Hematopoietic multipotent progenitor cell treated with erythropoietin and hydrocortisone succinate and interleukin-3 and kit ligand, for 17 days (in vitro differentiated cells): ENCODE measurements around the gene PADI3.
"Not testable (repeated sequence)": the region's sequence is repeated elsewhere in the genome, so short reads cannot be mapped to it uniquely, and the experiment has no call there.

Source experiments
- DNase-seq: peaks from one replicate; pipeline ENCODE4 v3.0.0-alpha.2; 2015; ENCODE audit warnings: low spot score

PADI3 gene

GRCh38 chr1:17305576-17306095, 56.7 kb downstream of the PADI3 start:
- DNase-seq = no peak

- no peak for DNase-seq
Measured at GRCh38 chr1:17306407-17306806, 57.5 kb downstream of the PADI3 start.

- DNase-seq = no peak
Measured at GRCh38 chr1:17306921-17307320, 58.0 kb downstream of the PADI3 start.

GRCh38 chr1:17307329-17307728, 58.4 kb downstream of the PADI3 start:
- DNase-seq = no peak

GRCh38 chr1:17307946-17308345, 59.0 kb downstream of the PADI3 start, which contains the start of gene PADI4:
Gene PADI4 (plus strand): TSS chr1:17308197. CDS start chr1:17308223, 26 bp downstream.
- no peak for DNase-seq

- DNase-seq = no peak
Measured at GRCh38 chr1:17308593-17308992, 59.7 kb downstream of the PADI3 start.

GRCh38 chr1:17309426-17310067, 60.6 kb downstream of the PADI3 start:
- DNase-seq = no peak

- no peak for DNase-seq
Measured at GRCh38 chr1:17310068-17310640, 61.3 kb downstream of the PADI3 start.

GRCh38 chr1:17313530-17314309, 64.8 kb downstream of the PADI3 start:
- DNase-seq = no peak

- DNase-seq = no peak
Measured at GRCh38 chr1:17314491-17314971, 65.6 kb downstream of the PADI3 start.

GRCh38 chr1:17315542-17316130, 66.7 kb downstream of the PADI3 start:
- no peak for DNase-seq

- DNase-seq = no peak
Measured at GRCh38 chr1:17316704-17317103, 67.8 kb downstream of the PADI3 start.

- no peak for DNase-seq
Measured at GRCh38 chr1:17318262-17318661, 69.4 kb downstream of the PADI3 start.

- no peak for DNase-seq
Measured at GRCh38 chr1:17319561-17320350, 70.9 kb downstream of the PADI3 start.

- DNase-seq = not testable (repeated sequence)
Measured at GRCh38 chr1:17321857-17322390, 73.0 kb downstream of the PADI3 start.

GRCh38 chr1:17328855-17329254, 80.0 kb downstream of the PADI3 start:
- DNase-seq = no peak

- no peak for DNase-seq
Measured at GRCh38 chr1:17329610-17330009, 80.7 kb downstream of the PADI3 start.

GRCh38 chr1:17330856-17331255, 82.0 kb downstream of the PADI3 start:
- no peak for DNase-seq

- no peak for DNase-seq
Measured at GRCh38 chr1:17333081-17333480, 84.2 kb downstream of the PADI3 start.
